ENCODE measurements around the gene UBA52.
"Not testable (repeated sequence)": the region's sequence is repeated elsewhere in the genome, so short reads cannot be mapped to it uniquely, and the experiment has no call there.

The UBA52 gene

DNA sequence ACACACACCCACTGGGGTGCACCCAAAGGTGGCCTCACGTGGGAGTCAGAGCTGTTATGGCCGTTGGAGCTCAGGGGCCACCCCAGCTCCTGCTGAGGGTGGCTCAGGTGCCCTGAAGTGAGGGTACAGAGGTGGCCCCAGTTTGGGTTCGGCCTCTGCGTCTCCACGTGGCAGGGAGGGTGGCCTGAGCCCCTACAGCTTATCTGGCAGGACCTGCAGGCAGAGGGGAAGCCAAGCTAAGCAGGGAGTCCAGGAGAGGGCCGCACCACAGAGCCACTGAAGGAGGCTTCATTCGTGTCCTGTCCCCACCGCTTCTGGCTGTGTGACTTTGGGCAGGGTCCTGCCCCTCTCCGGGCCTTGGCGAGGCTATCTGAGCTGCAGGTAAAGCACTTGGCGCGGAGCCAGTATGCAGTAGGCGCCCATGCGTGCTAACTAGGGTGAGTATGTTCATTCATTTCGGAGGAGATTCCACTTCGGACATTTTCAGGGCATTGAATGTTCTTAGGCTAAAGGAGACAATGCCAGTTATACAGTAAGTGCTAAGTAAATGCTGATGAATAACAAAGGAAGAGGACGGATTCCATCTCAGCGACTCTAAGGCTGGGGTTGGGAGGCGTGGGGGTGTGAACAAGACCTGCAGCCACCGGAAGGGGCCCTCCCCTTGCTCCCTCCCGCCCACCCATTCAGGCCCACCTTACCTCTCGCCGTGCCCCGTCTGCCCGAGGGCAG lies 21.9 kb downstream of the UBA52 start:
- no peak for DNase-seq

DNA sequence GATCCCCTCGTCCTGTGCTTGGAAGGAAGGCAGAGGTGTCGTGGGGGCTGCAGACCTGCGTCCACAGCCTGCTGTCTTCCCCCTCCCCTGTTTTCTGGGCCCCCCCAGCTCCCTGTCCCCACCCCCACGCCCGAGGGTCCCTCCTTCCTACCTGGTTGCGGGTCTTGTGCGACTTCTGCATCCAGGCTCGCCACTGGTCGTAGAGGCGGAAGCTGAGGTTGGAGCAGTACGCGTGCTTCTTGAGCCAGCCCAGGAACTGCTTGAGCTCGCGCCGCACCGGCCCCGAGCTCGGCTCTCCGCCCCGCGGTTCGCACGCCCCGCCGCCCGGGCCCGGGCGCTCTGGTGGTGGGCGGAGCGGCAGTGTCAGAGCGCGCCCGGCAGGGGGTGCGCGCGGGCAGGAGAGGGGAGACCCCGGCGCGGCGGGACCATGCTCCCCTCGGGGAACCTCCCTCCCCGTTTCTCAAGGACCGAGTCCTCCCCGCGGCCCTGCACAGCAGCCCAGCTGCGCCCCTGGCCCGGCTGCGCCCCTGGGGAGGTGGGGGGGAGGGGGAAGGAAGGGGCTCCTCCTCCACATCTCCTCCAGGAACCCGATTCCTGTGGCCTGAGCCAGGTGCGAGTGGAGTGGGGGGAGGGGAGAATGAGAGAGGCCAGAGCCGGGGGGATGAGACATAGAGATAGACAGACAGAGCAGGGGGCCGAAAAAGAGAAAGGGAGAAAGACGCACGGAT lies 22.6 kb downstream of the UBA52 start:
- peak; percentile 72 to 78 for DNase-seq

- no peak for DNase-seq
Measured at GRCh38 chr19:18594824-18595373, 23.2 kb downstream of the UBA52 start.

GRCh38 chr19:18595475-18595874 lies 23.8 kb downstream of the UBA52 start:
- no peak for DNase-seq

GRCh38 chr19:18596752-18597157 lies 25.1 kb downstream of the UBA52 start:
- DNase-seq: no peak

DNA sequence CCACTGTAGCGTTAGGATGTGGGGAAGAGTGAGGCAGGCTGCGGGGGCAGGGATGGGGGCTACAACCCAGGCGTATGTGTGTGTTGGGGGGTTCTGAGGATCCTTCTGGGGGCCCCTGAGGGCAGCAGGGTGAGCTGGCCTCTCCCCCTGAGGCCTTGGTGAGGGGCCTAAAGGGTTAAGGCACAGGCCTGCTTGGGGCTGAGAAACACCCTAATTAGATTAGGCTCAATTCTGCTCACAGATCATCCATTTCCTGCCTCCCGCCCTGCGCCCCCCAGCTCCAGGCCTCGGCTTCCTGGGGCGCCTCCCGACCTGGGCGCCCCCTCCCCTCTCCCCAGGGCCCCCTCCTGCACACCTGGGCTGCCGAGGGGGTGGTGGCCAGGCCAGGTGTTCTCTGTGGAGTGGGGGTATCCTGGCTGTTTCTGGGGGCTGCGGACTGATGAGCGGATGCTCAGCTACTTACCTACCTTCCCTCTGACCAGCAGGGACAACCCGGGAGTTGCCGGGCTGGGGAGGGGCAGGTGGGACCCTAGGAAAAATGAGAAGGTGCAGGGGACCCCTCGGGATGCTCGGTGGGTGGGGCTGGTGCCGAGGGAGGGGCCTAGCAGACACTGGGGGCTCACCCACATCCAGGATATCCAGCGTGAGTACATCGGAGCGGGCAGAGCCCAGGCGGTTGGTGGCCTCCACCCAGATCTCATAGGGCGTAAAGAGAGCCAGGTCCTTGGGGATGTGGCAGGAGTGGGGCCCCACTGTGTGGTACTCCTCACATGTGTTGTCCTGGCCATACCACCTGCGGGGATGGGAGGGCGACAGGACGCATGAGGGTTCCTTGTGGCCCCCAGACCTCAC lies 26.4 kb downstream of the UBA52 start:
- no peak for DNase-seq

DNA sequence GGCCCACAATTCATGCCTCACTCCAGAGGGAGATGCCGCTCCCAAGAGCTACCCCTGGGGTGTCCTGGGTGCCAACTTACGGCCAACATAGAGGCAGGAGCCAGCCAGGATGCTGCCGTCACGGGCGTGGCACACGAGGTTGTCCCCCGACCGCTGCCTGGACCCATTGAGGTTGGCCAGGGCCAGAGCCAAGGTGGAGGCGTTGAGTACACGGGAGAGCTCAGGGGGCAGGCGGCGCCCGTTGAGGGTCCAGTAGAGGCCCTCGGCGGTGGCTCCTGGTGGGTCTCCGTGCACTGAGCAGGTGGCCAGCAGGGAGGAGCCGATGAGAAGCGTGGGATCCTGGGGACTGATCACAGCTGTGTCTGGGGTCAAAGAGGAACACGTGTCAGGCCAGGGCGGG lies 27.8 kb downstream of the UBA52 start:
- DNase-seq: no peak

GRCh38 chr19:18600692-18601397 lies 29.2 kb downstream of the UBA52 start:
- not testable (repeated sequence) for DNase-seq

GRCh38 chr19:18601875-18602274 lies 30.2 kb downstream of the UBA52 start:
- DNase-seq: no peak

DNA sequence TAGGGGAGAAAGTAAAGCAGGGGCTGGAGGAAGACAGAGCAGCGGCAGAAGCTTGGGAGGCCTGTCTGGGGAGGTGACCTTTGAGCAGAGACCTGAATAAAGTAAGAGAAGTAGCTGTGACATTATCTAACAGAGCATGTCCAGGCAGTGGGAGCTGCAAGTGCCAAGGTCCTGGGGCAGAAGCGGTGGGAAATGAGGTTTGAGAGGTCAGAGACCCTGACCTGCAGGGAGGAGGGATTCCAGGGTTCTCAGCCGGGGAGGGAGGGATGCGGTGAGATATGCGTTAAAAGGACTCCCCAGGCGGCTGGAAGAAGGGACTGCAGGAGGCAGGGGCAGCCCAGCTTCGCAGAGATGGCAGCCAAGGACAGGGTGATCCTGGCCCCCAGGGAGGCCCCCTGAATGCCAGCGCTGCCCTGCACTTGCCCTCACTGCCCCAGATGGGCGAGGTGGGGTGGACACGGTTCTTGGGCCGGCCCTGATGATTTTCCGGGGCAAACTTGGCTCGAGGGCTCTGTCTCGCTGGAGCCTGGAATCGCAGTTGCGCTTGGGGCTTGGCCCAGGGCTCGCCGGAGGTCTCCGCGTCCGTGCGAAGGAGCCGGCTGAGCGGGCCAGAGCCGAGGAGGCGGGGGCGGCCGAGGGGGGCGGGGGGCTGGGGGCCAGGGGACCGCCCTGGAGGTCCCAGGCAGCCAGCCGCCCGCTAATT lies 31.7 kb downstream of the UBA52 start:
- no peak for DNase-seq

DNA sequence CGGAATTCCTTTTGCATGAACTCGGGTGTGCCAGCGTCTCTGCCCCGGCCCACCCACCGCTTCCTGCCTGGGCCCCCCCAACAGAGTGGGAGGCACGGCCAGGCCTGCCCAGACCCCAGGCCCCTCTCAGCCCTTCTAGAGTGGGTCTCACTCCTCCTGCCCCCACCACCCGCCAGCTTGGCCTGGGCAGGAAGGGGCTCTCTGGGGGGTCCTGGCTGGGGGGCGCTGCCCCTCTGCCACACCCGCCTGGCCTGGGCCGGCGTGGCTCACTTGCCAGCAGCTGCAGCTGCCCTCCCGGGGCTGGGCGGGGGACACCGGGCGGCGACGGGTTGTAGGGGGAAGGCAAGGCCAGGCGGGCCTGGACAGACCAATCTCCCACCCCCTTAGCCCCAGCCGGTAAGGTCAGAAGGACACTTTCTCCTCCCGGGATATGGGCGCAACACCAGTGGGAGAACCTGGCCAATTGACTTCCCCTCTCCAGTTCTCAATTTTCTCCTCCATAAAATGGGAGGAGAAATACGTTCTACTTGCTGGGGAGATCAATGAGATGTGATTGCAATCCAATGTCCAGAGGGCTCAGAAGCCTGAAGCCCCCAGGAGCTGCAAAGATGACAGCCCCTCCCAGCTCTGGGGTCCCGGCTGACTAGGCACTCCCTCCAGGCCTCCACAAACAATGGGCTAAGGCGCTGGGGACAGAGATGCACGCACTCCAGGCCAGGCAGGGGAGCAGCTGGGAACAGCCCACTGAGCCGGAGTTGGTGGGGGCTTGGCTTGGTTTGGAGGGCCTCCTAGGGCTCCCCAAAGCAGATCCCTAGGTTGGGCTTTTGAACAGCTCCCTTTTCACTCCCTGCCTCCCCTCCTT lies 32.5 kb downstream of the UBA52 start:
- DNase-seq: no peak

GRCh38 chr19:18604820-18605159 lies 33.1 kb downstream of the UBA52 start:
- DNase-seq: no peak

GRCh38 chr19:18605196-18605545 lies 33.5 kb downstream of the UBA52 start:
- DNase-seq: no peak

- no peak for DNase-seq
Measured at GRCh38 chr19:18605546-18606280, 34.1 kb downstream of the UBA52 start.

DNA sequence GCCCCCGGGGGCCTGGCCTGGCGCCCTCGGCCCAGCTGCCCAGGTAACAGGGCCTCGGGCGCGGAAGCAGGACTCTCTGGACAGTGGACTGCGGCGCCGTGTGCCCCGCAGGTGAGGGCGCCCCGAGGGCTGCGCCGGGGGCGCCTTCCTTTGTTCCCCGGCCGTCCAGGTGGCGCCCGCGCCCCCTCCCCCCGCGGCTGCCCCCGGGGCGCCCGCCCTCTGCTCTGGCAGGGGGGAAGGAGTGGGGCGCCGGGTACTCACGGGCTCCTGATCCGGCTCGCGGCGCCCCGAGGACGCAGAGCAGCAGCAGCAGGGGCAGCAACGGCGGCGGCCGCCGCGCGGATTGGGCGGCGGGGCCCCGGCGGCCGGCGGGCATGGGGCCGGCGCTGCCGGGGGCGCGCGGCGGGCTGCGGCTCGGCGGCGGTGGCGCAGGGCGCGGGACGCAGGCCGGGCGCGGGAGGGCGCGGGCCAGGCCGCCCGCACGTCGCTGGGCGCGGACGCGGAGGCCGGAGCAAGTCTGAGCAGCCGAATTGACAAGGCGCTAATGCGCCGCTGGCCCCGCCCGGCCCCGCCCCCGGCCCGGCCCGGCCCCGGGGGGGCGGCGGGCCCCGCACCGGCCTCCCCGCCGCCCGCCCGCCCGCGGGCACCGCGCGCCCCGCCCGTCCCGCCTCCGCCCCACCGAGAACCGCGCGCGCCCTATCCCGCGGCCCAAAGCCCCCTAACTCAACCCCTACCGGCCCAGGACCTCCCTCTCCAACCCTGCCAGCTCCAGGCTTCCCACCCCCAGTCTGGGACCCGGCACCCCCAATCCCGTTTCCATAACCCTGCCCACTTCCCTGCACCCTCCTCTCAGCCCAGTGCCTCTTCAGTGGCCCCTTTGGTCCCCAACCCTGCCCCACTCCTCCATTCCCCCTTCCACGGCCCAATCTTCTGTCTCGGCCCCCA lies 34.9 kb downstream of the UBA52 start, which contains the start of gene CRLF1:
Gene CRLF1 (minus strand): TSS at position 519 of the 945 bp plus-strand sequence. CDS start 143 bp downstream, at position 376.
- no peak for DNase-seq

- peak; percentile 52 to 55 for DNase-seq
Measured at GRCh38 chr19:18607226-18608101, 35.8 kb downstream of the UBA52 start.

DNA sequence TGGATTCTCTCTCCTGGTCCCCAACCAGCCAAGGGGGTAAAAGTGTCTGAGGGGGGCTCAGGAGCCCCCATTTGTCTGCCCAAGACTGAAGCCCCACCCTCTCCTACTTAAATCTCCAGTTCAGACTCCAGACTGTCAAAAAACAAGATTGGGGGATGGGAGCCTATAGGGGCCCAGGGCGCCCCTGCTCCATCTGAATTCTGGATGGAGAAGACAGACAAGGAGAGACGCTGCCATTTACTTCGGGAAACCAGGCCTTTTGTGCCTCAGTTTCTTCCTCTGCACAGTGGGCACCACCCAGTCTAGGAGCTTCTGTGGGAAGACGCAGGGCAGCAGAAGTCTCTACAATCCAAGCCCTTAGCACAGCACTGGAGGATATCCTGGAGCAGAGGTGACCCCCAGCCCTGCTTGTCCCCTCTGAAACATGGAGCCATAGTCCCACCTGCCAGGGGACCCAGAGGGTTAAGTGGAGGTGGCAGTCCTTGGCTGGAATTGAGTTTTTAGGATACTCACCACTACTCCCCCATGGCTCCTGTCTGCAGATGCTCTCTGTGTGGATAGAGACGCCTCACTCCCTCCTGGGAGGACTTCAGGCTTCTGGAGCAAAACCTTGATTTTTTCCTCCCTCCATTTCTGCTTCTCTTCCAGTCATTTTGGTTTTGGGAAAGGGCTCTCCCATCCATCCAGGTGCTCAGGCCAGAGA lies 36.6 kb downstream of the UBA52 start:
- DNase-seq: no peak
